GM21619 (cell line): Measurements from ENCODE around the gene LRRTM4.

Experiments used
- ATAC-seq: cut with Tn5 transposase; IDR thresholded peaks from one replicate; pipeline ENCODE4 v1.9.1; 2021; ENCODE audit not compliant: unreplicated experiment

The LRRTM4 gene

DNA sequence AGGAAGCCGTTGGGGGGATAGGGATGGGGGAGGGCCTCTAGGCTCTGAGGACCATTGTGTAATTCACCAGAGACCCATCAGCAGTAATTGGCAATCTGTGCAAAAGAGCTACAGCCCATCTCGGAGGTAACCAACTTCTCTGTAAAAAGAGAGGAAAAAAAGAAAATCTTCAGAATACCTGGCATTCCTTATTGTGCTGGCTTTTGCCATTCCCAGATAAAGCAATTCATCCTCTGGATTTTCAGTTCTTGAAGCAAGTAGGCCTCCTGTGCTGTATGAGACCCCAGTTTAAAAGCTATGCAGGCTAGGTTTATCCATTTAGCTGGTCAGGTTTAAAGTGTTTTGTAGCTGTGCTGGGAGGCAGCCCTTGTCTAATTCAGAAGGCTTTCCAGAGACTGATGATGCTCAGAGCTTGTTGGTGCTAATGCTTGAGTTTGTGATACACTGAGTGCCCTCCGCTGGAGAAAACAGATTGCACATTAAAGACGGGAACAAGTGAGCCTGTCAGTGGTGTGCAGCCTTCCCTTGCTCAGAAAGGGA, at the start of gene LRRTM4:
TSS of gene LRRTM4 (minus strand) at position 446 of the 540 bp plus-strand sequence.
- no peak for ATAC-seq

DNA sequence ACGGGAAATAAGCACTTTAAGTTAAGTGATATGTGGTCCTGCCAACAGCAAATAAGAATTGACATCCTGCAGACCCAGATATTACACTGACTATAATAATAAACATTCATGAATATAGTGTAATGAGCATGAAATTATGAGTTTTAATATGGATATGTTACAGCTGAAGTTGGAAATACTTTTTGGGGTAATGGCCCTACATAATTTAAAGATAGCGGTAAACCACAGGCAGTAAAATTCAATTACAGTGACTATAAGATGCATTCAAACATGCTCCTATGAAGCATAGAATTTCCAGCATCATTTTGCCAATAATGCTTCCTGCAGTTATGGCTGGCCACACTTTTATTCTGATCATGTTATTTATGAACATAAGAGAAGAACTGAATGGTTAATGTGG, 49.4 kb upstream of the LRRTM4 start:
- ATAC-seq, result no peak

DNA sequence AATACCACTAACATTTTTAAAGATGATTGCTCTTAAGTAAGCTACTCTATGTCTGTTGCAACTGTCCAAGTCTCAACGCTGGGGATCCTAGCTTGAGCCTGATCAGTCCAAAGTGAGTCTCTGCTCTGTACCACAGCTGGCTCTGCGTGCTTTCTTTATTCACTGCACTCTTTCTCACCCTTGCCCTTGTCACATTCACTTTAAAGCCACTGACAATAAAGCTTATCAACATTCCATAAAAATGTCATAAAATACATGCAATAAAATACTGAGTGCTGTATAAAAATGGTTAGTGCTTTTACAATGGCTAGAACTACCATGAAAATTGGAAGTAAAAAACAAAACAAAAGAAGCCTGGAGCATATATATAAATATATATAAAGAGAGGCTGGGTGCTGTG, 45.5 kb upstream of the LRRTM4 start:
- no peak for ATAC-seq

DNA sequence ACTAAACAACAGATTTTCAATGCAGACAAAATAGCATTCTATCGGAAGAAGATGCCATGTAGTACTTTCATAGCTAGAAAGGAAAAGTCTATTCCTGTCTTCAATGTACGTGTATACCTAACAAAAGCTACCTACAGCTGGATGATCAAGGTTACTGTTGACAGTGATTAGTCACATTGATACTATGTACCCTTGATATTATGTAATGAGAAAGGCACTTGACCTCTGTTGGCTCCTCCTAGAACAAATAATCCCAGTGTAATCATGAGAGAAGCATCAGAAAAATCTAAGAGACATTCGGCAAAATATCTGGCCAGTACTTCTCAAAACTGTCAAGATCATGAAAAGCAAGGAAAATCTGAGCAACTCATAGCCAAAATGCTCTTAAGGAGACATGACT, 44.4 kb upstream of the LRRTM4 start:
- ATAC-seq, result no peak

DNA sequence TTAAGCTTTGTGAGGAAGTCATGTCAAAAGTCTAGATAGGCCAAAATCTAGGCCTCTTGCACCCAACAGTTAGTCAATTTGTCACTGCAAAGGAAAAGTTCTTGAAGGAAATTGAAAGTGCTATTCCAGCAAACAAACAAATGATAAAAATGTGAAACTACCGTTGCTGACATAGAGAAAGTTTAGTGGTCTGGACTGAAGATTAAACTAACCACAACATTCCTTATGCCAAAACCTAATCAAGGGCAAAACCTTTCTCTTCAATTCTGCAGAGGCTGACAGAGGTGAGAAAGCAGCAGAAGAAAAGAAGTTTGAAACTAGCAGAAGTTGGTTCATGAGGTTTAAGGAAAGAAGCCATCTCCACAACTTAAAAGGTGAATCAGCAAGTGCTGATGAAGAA, 44.0 kb upstream of the LRRTM4 start:
- ATAC-seq, result no peak

DNA sequence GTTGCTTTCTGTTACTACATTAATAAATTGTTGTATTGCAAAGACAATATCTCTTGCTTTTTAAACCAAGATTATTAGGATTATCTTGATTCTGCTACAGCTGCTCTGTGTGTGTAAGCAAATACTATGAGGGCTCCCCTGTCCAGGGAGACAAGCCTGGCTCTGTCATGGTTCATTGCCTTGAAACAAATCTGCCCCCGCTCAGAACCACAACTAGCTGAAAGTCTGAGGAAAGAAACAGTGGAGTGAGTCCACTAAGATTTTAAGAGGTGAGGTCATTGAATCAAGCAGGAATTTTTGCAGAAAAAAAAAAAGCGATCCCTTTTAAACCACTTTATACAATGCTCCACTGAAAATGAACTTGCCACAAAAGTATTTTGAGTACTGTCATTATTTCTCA, 30.8 kb upstream of the LRRTM4 start:
- ATAC-seq, result no peak

DNA sequence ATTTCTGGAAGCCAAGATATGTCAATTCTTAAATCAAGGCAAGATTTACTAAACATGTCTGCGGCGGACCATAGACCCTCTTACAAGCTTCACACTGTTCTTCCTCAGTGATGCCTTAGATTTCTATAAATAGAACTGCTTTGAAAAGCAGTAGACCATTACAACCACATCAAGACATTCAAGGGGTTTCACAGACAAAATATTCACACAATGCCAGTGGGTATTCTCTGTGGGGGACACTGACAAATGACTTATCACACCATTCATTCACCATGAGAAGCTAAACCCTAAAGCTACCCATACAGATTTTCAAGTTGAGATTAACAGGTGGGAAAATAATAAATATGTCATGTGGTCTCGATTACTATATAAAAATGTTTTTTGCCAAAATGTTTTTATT, 15.9 kb upstream of the LRRTM4 start:
- ATAC-seq, result no peak

DNA sequence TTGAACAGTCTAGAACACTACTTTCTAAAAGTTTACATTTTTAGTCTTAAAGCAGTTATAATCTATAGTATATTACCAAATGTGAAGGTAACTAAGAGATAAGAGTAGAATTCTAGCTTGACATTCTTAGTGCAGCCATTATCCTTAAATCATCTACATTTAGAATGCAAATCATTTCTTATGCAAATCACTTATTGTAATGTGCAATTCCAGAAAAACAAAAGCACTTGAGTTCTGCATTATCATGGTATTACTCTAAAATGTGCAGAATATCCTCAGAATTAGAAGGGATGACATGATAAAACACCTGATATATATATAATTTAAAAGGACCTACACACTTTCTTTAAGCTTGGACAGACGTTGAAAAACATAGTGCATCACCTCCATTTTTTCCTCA, 712 bp upstream of the LRRTM4 start:
- no peak for ATAC-seq

DNA sequence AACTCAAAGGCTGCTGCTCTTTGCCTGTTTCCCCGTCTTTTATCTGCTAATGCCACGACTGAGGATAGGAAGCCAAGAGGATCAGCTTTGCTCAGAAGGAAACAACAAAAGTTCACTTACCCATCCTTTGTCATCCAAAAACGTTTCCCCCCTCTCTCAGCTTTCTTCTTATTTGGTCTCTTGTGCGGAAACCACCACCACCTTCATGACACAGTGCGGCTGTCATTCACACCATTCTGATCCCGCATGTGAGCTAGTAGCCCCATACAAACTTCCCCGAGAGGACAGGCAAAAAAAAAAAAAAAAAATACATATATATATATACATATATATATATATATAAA, 656 bp downstream of the LRRTM4 start:
- ATAC-seq, result no peak

DNA sequence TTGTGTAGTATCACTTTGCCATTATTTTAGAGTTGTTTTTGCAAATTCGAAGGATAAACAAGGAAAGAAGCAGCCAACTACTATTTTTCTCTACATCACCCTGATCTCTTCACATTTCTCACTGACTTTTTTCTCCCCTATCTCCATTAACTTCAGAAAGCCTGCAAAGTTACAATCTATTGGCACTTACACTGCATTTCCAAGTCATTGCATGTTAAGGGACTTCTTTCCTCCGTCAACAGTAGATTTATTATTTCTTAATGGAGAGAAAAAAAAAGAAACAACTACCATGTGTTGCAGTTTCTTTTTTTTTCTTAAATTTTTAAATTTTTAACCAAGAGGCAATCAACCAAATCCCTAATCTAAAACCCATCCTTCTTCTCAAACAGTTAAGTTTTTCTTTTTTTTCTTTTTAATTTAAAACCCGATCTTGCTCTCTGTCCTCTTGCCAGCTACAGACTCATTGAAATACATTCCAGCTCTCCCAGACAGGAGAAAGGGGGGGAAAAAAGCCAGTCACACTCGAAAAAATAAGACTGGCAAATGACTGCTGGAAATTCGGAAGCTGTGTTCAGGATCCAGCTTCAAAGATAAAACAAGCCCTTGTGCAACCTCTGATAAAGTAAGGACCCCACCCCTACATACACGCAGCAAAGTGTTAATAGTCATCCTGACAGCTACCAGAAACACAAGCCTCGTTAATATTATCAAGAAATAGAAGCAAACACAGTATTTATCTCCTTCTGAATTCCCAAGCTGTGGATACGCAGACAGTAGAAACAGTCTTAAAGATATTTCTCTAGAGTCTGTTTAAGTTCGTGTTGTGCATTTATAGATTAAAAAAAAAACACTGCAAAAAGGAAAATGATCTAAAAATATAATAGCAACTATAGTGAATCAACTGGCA, 1.3 kb downstream of the LRRTM4 start:
- no peak for ATAC-seq

DNA sequence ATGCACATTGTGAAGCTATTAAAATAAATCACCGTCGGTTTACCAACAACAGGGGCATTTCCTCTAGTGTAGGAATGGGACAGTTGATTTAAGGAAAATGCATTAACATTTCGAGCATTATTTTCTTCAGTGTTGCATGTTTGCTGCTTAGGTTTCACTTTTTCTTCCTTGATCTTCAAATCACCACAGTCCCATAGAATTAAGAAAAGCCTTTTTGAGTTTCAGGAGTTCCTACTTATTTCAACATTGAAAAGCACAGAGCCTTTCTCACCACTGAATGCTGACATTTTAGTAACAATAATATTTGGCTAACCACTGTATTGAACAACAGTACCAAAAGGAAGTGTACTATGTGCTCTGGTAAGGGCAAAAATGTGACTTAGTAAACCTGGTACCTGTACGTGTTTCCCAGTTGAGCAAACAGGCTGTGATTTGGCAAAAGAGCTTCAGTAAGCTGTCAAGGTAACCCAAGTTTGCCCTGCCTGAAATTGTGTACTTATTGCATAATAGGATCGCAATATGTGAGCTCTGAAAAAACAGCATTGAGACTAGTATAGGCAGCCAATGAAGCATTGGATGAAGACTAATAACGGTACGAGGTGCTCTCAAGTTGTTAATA, 2.2 kb downstream of the LRRTM4 start:
- no peak for ATAC-seq

DNA sequence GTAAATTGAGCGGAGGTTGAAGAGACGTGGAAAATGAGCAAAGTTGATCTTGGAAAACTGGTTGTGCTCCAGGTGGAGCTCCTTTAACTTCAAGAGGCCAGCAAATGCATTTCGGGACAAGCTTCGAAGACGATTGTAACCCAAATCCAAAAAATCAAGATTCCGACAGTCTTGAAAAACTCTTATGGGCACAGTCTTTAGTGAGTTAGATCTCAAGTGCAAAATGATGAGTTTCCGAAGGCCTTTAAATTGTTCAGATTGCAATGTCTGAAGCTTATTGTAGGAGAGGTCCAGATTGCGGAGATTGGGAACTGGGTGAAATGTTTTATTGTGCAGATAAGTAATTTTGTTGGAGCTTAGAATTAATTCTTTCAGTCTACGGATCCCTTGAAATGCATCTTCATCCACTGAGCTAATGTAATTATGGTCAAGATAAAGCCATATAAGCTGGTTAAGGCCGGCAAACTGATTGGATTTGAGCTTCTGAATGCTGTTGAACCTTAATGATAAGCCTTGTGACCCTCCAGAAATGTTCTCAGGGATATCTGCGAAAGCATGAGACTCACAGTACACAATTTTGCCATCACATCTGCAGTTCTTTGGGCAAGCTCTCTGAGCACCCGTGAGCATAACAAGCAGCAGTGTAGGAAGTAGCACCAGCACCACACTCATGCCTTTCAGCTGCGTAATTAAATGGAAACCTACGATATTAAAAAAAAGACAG, 2.9 kb downstream of the LRRTM4 start:
- no peak for ATAC-seq

DNA sequence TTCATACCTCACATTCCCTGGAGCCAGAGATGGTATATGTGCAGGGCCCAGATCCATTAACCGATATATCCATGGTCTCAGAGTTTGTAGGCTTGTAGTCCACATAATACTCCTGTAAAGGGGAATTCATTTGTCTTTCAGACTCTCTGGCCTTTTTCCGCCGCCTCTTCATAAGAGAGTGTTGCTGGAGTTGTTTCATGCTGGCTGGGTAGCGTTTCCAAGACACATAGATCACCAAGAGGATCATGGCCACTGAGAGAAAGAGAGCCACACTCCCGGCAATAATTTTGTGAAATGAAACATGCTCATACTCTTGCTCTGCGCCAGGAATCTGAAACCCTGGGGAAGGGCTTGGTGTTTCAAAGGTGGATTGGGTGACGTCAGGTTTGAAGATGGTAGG, 3.9 kb downstream of the LRRTM4 start:
- no peak for ATAC-seq

DNA sequence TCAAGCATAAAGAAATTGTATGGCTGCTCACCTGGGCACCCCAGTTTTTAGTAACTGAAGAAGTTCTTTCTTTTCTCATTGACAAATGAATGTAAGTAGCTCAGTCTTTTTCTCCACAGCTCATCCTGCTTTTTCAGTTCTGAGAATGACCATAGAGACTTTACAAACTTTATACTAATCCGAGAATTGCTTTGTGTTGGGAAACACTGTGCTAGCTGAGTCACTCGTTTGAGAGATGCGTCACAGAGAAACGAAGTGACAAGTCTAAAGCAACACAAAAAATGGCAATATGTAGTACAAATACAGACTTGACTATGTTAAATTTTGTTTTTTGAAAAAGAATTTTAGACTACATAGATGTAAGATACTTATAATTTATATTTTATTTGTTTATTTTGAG, 9.0 kb downstream of the LRRTM4 start:
- no peak for ATAC-seq

DNA sequence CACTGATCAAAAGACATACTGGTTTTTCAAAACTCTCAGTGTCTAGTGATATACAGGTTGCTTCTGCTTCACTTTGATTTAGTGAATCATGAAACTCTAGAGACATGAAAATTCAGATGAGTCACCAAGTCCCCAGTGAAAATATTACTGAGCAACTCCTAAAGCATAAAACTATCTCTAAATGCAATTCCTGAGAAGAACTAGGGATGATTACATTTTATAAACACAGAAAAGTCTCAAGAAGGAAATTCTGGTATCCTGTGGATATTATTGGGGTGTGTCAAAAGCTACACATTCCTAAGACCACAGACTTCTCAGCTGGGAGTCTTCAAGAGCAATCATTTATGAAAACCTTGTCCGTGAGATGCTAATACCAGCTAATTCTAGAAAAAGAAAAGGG, 9.7 kb downstream of the LRRTM4 start:
- ATAC-seq, result no peak

DNA sequence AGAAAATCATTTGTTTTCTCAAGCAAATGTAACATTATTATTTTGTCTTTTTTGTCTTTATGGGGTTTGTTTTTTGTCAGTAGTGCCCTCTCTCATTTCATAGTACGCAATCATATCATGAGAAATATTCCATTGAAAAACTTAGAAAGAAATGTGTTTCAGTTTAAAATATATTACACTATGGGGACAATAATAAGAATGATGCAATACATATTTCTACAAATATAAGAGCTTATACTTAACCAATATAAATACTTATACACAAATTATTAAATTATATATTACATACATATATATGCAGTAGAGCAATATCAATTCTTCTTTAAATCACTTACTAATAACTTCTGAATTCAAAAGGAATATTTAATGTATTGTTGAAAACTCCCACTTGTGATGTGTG, 13.7 kb downstream of the LRRTM4 start:
- no peak for ATAC-seq

DNA sequence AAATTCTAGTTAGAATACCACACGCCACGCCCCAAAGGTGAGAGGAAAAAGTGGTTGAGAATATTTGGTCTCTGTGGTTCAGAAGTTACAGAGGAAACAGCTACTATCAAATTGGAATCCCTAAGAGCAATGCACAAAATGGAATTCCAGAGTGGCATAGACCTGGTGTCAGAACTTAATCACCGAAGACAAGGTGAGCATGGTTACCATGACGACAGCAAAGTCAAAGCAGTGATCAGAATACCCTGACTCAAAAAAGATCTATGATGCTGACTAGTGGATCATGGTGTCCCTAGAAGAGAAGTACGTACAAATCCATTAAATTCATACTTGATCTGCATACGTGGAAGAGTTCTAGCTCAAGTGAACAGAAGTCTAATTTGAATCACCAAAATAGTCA, 14.5 kb downstream of the LRRTM4 start:
- ATAC-seq, result no peak

DNA sequence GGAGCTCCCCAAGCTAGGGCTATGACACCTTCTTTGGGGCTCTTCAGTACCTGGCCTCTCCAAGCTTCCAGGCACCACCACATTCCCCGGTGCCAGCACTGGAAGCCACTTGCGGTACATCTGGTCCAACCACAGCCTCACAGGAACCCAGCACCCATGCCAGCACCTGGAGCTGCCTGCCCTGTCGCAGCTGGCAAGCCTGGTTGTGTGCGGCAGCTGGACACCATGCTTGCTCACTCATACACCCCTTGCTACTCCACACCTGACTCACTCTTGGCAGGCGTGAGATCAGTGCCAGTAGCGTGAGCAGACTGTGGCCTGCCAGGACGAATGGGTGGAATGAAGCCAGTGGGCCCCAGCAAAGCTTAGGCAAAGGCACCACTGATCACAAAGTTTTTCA, 34.0 kb downstream of the LRRTM4 start:
- ATAC-seq, result no peak

DNA sequence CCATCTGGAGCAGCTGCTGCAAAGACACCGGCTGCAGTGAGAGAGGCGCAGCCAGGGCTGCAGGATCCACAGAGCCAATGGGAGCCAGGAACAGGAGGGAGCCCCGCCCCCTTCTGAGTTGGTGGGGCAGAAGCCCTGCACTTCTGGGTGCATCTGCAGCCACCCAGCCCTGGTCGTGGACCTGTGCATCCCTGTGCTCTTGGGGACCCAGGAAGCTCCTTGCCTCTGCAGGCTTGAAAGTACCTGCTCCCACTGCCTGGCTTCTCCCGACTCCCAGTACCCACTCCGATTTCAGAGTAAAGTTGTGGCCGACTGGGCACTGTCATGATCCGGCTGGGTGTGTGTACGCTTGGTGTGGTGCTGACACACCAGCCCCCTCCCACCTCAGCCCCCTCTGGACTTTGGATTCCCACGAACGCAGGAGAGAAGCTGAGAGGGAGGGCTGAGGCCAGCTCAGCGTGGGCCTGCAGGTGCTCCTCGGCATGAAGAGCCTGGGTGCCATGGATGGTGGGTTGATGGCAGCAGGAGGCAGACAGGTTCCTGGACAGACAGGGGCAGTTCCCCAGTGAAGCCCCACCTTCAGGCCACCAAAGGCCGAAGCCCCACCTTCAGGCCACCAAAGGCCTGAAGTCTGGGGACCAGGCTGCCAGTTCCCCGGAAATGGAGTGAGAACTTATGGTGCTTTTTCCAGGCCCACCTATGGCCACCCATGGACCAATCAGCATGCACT, 34.9 kb downstream of the LRRTM4 start:
- ATAC-seq, result no peak

DNA sequence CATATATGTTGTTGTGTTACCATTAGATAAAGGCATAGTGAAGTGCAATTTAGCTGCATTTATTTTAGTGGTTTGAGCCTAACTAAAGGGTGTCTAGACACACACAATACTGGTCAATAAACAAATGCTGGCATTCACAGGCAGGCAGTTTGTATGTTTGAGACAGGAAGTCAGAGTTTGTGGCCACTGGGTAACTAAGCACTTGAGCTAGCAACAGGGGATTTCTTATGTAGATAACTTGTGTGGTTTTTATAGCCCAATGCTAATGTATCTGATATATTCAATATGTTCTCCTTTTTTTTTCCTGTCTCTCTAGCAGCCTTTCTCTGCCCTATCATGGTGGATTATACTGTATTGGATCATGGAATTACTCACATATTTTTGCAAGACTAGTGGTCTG, 38.1 kb downstream of the LRRTM4 start:
- no peak for ATAC-seq

DNA sequence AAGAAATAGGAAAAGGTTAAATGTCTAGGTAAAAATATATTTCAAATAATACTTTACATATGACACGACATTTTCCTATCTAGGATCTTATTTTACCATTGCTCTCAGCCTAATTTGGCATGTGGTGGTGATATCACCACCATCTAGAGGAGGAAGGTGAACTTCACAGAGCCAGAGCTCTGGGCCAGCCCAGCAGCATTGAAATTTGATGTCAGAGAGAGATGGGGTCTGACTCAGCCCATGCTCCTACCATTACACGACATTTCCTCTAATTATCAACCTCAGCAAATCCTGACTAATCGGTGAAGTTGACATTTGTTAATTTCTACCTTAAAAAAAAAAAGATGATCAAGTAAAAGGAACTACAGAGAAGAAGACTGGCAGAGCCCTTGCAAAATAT, 42.3 kb downstream of the LRRTM4 start:
- ATAC-seq, result no peak
